ENCODE measurements around the gene RAPGEF2. TPM values are rescaled to one million over a fixed set of nuclear protein-coding genes. Genes with fewer than 3 reads are reported as not detected.

RAPGEF2 gene
- total RNA-seq, 1 experiment from 2014 or later: 17.6 TPM

DNA sequence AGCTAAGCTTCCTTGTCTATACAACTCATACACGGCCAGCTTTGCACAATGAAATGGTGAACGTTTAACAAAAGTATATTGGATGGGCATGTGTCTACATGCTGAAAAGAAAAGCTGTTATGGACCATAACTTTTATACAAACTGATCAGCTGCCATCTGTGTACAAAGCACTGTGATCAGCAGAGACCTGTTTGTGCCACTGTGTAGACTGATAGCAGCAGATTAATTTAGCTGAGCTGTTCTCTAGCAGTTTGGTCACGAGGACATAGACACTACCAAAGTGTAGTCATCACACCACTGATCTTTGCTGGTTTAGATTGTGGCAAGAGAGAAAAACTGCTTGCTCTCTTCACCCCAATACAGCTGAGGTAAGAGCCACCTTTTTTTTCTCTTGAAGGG is 124.5 kb downstream of the RAPGEF2 start:
- POLR2A ChIA-PET: no interaction called here
- Histone ChIP-seq H3K36me3 (ENCODE audit: control insufficient read depth, insufficient read depth, low read length) (no peaks in the 10 kb centered on the region), H3K27ac (ENCODE audit: low read length) (no peak overlapping the region), H3K4me3 (ENCODE audit: low read depth in 2 of 2, low read length in 2 of 2) (no peak overlapping the region), H3K4me1 (ENCODE audit: control insufficient read depth, insufficient read depth, low read length) (no peaks in the 10 kb centered on the region), H3K9me3 (ENCODE audit: control insufficient read depth, insufficient read depth, low read depth, low read length) (no peaks in the 10 kb centered on the region), H3K27me3 (ENCODE audit: control insufficient read depth, insufficient read depth, low read length) (no peaks in the 10 kb centered on the region)
- TF ChIP-seq, protein P1, sequence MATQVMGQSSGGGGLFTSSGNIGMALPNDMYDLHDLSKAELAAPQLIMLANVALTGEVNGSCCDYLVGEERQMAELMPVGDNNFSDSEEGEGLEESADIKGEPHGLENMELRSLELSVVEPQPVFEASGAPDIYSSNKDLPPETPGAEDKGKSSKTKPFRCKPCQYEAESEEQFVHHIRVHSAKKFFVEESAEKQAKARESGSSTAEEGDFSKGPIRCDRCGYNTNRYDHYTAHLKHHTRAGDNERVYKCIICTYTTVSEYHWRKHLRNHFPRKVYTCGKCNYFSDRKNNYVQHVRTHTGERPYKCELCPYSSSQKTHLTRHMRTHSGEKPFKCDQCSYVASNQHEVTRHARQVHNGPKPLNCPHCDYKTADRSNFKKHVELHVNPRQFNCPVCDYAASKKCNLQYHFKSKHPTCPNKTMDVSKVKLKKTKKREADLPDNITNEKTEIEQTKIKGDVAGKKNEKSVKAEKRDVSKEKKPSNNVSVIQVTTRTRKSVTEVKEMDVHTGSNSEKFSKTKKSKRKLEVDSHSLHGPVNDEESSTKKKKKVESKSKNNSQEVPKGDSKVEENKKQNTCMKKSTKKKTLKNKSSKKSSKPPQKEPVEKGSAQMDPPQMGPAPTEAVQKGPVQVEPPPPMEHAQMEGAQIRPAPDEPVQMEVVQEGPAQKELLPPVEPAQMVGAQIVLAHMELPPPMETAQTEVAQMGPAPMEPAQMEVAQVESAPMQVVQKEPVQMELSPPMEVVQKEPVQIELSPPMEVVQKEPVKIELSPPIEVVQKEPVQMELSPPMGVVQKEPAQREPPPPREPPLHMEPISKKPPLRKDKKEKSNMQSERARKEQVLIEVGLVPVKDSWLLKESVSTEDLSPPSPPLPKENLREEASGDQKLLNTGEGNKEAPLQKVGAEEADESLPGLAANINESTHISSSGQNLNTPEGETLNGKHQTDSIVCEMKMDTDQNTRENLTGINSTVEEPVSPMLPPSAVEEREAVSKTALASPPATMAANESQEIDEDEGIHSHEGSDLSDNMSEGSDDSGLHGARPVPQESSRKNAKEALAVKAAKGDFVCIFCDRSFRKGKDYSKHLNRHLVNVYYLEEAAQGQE (IDR thresholded peaks at IDR 0.05; ENCODE audit: insufficient read depth in 1 of 2, low read depth in 2 of 2, low read length in 1 of 2): no peak
- no peak for TF ChIP-seq TCF7L2 (IDR thresholded peaks at IDR 0.05; ENCODE audit: low read depth, low read length)
- TF ChIP-seq, protein P2, sequence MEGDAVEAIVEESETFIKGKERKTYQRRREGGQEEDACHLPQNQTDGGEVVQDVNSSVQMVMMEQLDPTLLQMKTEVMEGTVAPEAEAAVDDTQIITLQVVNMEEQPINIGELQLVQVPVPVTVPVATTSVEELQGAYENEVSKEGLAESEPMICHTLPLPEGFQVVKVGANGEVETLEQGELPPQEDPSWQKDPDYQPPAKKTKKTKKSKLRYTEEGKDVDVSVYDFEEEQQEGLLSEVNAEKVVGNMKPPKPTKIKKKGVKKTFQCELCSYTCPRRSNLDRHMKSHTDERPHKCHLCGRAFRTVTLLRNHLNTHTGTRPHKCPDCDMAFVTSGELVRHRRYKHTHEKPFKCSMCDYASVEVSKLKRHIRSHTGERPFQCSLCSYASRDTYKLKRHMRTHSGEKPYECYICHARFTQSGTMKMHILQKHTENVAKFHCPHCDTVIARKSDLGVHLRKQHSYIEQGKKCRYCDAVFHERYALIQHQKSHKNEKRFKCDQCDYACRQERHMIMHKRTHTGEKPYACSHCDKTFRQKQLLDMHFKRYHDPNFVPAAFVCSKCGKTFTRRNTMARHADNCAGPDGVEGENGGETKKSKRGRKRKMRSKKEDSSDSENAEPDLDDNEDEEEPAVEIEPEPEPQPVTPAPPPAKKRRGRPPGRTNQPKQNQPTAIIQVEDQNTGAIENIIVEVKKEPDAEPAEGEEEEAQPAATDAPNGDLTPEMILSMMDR (IDR thresholded peaks at IDR 0.05): no peak
- no peak for TF ChIP-seq SIN3A (IDR thresholded peaks at IDR 0.05; ENCODE audit: borderline replicate concordance, insufficient read depth, low read depth, low read length)
- no peak for TF ChIP-seq POLR2AphosphoS5 (IDR thresholded peaks at IDR 0.05; ENCODE audit: low read depth, low read length)
- ATAC-seq: no peak
- no peak for DNase-seq (ENCODE audit: low read depth, low spot score)
- in situ Hi-C loops (cut with HindIII; ENCODE audit: low pct_unique_long_range_greater_than_20kb, low sequenced_read_pairs) (no loop called here), intact Hi-C loops (cut with micrococcal nuclease; ENCODE audit: unreplicated experiment) (no loop called here)
- no TSS peak for BruUV-seq (replicated peaks)
- CTCF ChIA-PET: no interaction called here

DNA sequence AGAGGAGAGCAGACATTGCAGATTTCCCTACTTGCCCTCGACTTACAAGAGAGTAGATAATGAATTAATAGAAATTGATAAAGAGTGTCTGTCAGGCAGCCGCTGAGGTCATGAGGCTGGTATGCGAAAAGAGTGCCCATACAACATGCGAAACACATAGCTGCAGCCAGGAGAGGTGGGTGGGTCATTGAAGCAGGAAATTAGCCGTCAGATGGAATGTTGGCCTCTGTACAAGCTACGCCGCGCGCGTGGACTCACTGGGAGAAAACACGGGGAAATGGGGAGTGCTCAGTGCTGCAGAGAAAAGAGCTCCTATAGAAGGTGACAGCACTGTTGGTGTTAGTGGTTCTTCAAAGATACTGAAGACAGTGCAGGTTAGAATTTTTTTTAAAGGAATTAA is 125.1 kb downstream of the RAPGEF2 start:
- ChIA-PET POLR2A (no interaction called here), CTCF (no interaction called here)
- no peaks in the 10 kb centered on the region for H3K9me3 ChIP-seq (ENCODE audit: control insufficient read depth, insufficient read depth, low read depth, low read length)
- H3K36me3 ChIP-seq (ENCODE audit: control insufficient read depth, insufficient read depth, low read length): no peaks in the 10 kb centered on the region
- no TSS peak for BruUV-seq (replicated peaks)
- no peak for DNase-seq (ENCODE audit: low read depth, low spot score)
- no peak overlapping the region for H3K27ac ChIP-seq (ENCODE audit: low read length)
- no peak; the same call in 1 of the 2 replicates for ATAC-seq
- no peak overlapping the region for H3K4me3 ChIP-seq (ENCODE audit: low read depth in 2 of 2, low read length in 2 of 2)
- no peaks in the 10 kb centered on the region for H3K4me1 ChIP-seq (ENCODE audit: control insufficient read depth, insufficient read depth, low read length)
- no peaks in the 10 kb centered on the region for H3K27me3 ChIP-seq (ENCODE audit: control insufficient read depth, insufficient read depth, low read length)
- intact Hi-C loops (cut with micrococcal nuclease; ENCODE audit: unreplicated experiment) (no loop called here), in situ Hi-C loops (cut with HindIII; ENCODE audit: low pct_unique_long_range_greater_than_20kb, low sequenced_read_pairs) (no loop called here)
- TF ChIP-seq, protein P1 (IDR thresholded peaks at IDR 0.05; ENCODE audit: insufficient read depth in 1 of 2, low read depth in 2 of 2, low read length in 1 of 2): no peak
- TF ChIP-seq POLR2AphosphoS5 (IDR thresholded peaks at IDR 0.05; ENCODE audit: low read depth, low read length) (no peak), TCF7L2 (IDR thresholded peaks at IDR 0.05; ENCODE audit: low read depth, low read length) (no peak), SIN3A (IDR thresholded peaks at IDR 0.05; ENCODE audit: borderline replicate concordance, insufficient read depth, low read depth, low read length) (no peak)
- TF ChIP-seq, protein P2 (IDR thresholded peaks at IDR 0.05): no peak

All from Panc1 (cell line).